Mammary epithelial cell (primary cell): ENCODE measurements around the gene GRAP.

ENCODE experiments used
- CTCF ChIP-seq, 2 donors: IDR thresholded peaks in 1 of 2; conservative IDR thresholded peaks in 1 of 2; 2 replicates each; pipeline ENCODE4 v1.5.1; 2011 to 2012; ENCODE audit warnings: inconsistent platforms in 2 of 2, low read length in 2 of 2, mild to moderate bottlenecking in 2 of 2, control low read depth in 1 of 2, low read depth in 1 of 2; ENCODE audit not compliant: insufficient read depth in 1 of 2; ENCODE audit errors: extremely low read depth in 1 of 2
- EZH2 ChIP-seq: IDR thresholded peaks from 2 replicates; pipeline ENCODE4 v1.6.1; 2012; ENCODE audit warnings: low read length, inconsistent platforms, borderline replicate concordance

GRCh38 chr17:18987230-18987610, 59.5 kb downstream of the GRAP start:
- TF ChIP-seq EZH2, result no peak
- TF ChIP-seq CTCF (conservative IDR thresholded peaks at IDR 0.05 in 1 of 2, IDR thresholded peaks at IDR 0.05 in 1 of 2; ENCODE audit: extremely low read depth in 1 of 2, insufficient read depth in 1 of 2, low read depth in 1 of 2, low read length in 2 of 2), result no peak
